Nephron (organoid): ENCODE measurements around the gene AFAP1.

ENCODE experiments used
- H3K27ac Mint-ChIP-seq, 3 experiments: 2 replicates each; pipeline ENCODE4 v1.8.0; 2020; ENCODE audit warnings: mixed read lengths in 3 of 3, mild to moderate bottlenecking in 2 of 3, moderate library complexity in 1 of 3
- H3K27me3 Mint-ChIP-seq: 2 replicates; pipeline ENCODE4 v1.8.0; 2021; ENCODE audit warnings: low read depth, mild to moderate bottlenecking, moderate library complexity, mixed read lengths
- H3K36me3 Mint-ChIP-seq: 2 replicates; pipeline ENCODE4 v1.8.0; 2020; ENCODE audit warnings: low read depth, mixed read lengths
- H3K4me1 Mint-ChIP-seq: 2 replicates; pipeline ENCODE4 v1.8.0; 2020; ENCODE audit warnings: mixed read lengths
- H3K4me3 Mint-ChIP-seq, 3 experiments: 2 replicates each; pipeline ENCODE4 v1.8.0; 2020; ENCODE audit warnings: mild to moderate bottlenecking in 3 of 3, mixed read lengths in 3 of 3, moderate library complexity in 2 of 3
- H3K9me3 Mint-ChIP-seq: 2 replicates; pipeline ENCODE4 v1.8.0; 2020; ENCODE audit warnings: mixed read lengths
- CTCF ChIP-seq, 3 experiments: fragments of 200-600 bp; sonication (generic); IDR thresholded peaks; one replicate each; pipeline ENCODE4 v1.5.0; 2021; ENCODE audit warnings: antibody characterized with exemption in 3 of 3; ENCODE audit not compliant: unreplicated experiment in 3 of 3

The AFAP1 gene

GRCh38 chr4:7859326-7859725 lies 80.3 kb downstream of the AFAP1 start:
- Mint-ChIP-seq H3K27ac (peak overlapping the region in 1 of 3 experiments; percentile 93), H3K27me3 (no peaks in the 10 kb centered on the region), H3K9me3 (peaks cover 13% of the 10 kb centered on the region), H3K36me3 (peaks cover 58% of the 10 kb centered on the region), H3K4me3 (no peak overlapping the region), H3K4me1 (peaks cover 72% of the 10 kb centered on the region)
- TF ChIP-seq CTCF (IDR thresholded peaks at IDR 0.05; ENCODE audit: unreplicated experiment in 3 of 3), result no peak

GRCh38 chr4:7858498-7858897 lies 81.2 kb downstream of the AFAP1 start:
- peaks cover 6% of the 10 kb centered on the region for H3K9me3 Mint-ChIP-seq
- H3K27me3 Mint-ChIP-seq, result no peaks in the 10 kb centered on the region
- H3K27ac Mint-ChIP-seq, result peak overlapping the region; percentile 16 to 96 (median 94)
- H3K4me3 Mint-ChIP-seq, result no peak overlapping the region
- H3K36me3 Mint-ChIP-seq, result peaks cover 57% of the 10 kb centered on the region
- TF ChIP-seq CTCF (IDR thresholded peaks at IDR 0.05; ENCODE audit: unreplicated experiment in 3 of 3), result no peak
- peaks cover 75% of the 10 kb centered on the region for H3K4me1 Mint-ChIP-seq

- Mint-ChIP-seq H3K27me3 (no peaks in the 10 kb centered on the region), H3K4me3 (no peak overlapping the region), H3K27ac (peak overlapping the region; percentile 84 to 96 (median 94)), H3K4me1 (peaks cover 72% of the 10 kb centered on the region), H3K36me3 (peaks cover 54% of the 10 kb centered on the region), H3K9me3 (peaks cover 4% of the 10 kb centered on the region)
- TF ChIP-seq CTCF (IDR thresholded peaks at IDR 0.05; ENCODE audit: unreplicated experiment in 3 of 3), result no peak
These were observed 81.7 kb downstream of the AFAP1 start for GRCh38 chr4:7857993-7858392.

GRCh38 chr4:7857238-7857701 lies 82.4 kb downstream of the AFAP1 start:
- TF ChIP-seq CTCF (IDR thresholded peaks at IDR 0.05; ENCODE audit: unreplicated experiment in 3 of 3), result no peak
- Mint-ChIP-seq H3K27ac (peak overlapping the region; percentile 84 to 96 (median 93)), H3K27me3 (no peaks in the 10 kb centered on the region), H3K4me3 (peak overlapping the region in 1 of 3 experiments; percentile 50), H3K36me3 (peaks cover 60% of the 10 kb centered on the region), H3K9me3 (no peaks in the 10 kb centered on the region), H3K4me1 (peaks cover 64% of the 10 kb centered on the region)

- H3K36me3 Mint-ChIP-seq, result peaks cover 62% of the 10 kb centered on the region
- no peaks in the 10 kb centered on the region for H3K9me3 Mint-ChIP-seq
- peaks cover 55% of the 10 kb centered on the region for H3K4me1 Mint-ChIP-seq
- no peak overlapping the region for H3K4me3 Mint-ChIP-seq
- no peak for TF ChIP-seq CTCF (IDR thresholded peaks at IDR 0.05; ENCODE audit: unreplicated experiment in 3 of 3)
- H3K27ac Mint-ChIP-seq, result peak overlapping the region in 1 of 3 experiments; percentile 96
- H3K27me3 Mint-ChIP-seq, result no peaks in the 10 kb centered on the region
These were observed 83.9 kb downstream of the AFAP1 start for GRCh38 chr4:7855731-7856130.

- Mint-ChIP-seq H3K27ac (peak overlapping the region in 1 of 3 experiments; percentile 96), H3K4me3 (no peak overlapping the region), H3K36me3 (peaks cover 61% of the 10 kb centered on the region), H3K4me1 (peaks cover 54% of the 10 kb centered on the region), H3K9me3 (no peaks in the 10 kb centered on the region), H3K27me3 (no peaks in the 10 kb centered on the region)
- TF ChIP-seq CTCF (IDR thresholded peaks at IDR 0.05; ENCODE audit: unreplicated experiment in 3 of 3), result no peak
These were observed 84.8 kb downstream of the AFAP1 start for GRCh38 chr4:7854697-7855370.
